ENCODE results near the gene HLA-G.

DNA sequence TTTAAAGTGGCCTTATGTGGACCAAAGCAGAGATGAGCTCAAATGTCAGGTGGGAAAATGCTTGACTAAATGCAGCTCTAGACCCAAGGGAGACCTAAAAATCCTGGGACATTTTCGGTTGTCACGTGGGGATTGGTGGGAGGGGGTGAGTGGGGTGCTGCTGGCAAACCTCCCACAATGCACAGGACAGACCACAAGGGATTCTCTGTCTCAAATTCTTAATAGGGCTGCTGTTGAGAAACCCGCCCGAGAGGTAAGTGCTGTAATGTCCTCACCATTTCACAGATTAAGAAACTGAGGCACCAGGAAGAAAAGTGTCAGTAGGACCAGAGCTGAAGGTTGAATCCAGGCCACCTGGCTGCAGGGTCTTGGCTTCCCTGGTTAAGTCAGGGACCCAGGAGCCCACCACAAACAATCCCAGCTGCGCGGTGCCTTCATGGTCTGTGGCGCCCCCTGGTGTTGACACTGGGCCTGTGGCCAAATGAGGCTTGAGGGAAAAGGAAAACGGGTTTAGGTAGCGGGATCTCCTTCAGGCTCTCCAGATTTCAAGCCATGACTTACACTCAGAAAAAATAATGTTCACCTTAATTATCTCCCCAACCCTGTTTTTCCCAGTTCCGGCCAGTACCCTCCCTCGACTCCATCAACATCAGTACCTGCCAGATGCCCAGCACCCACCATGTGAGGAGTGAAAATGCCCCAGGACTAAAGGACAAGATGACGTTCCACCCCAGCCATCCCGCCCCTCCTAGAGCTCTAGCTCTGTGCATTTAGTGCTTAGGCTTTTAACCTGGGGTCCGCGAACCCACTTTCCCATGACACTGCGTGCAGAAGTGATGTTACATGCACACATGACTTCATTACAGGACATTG is 7.2 kb downstream of the HLA-G start:
- TF ChIP-seq POLR2A (IDR thresholded peaks at IDR 0.05) (no peak), CTCF (IDR thresholded peaks at IDR 0.05) (peak; percentile 53 to 85 (median 76)), EP300 (IDR thresholded peaks at IDR 0.05) (no peak)
